Liver (tissue), 9 donors: ENCODE data around the gene CLPTM1L. TPM values are rescaled to one million over a fixed set of nuclear protein-coding genes. Genes with fewer than 3 reads are reported as not detected.

ENCODE experiments used
- DNase-seq: peaks from one replicate; pipeline ENCODE4 v3.0.0-alpha.2; 2017; ENCODE audit warnings: low spot score
- H3K27ac ChIP-seq, 2 donors: one replicate each; pipeline ENCODE4 v1.7.0; 2013; ENCODE audit warnings: inconsistent platforms in 2 of 2, low read length in 2 of 2, control low read depth in 1 of 2, low read depth in 1 of 2, mild to moderate bottlenecking in 1 of 2
- H3K27me3 ChIP-seq, 4 donors: one replicate each; pipeline versions ENCODE4 v1.6.1 to v1.7.0; 2013; ENCODE audit warnings: low read length in 3 of 4, inconsistent platforms in 1 of 4, mild to moderate bottlenecking in 1 of 4, moderate library complexity in 1 of 4; ENCODE audit not compliant: control insufficient read depth in 4 of 4, insufficient read depth in 4 of 4
- H3K36me3 ChIP-seq, 4 donors: one replicate each; pipeline versions ENCODE4 v1.6.1 to v1.7.0; 2013; ENCODE audit warnings: low read length in 3 of 4, mild to moderate bottlenecking in 3 of 4, low read depth in 1 of 4, moderate library complexity in 1 of 4; ENCODE audit not compliant: control insufficient read depth in 4 of 4, insufficient read depth in 3 of 4
- H3K4me1 ChIP-seq, 4 donors: one replicate each; pipeline versions ENCODE4 v1.6.1 to v1.7.0; 2013; ENCODE audit warnings: low read length in 3 of 4, mild to moderate bottlenecking in 3 of 4, moderate library complexity in 1 of 4; ENCODE audit not compliant: control insufficient read depth in 4 of 4, insufficient read depth in 4 of 4
- H3K4me3 ChIP-seq, 3 donors: one replicate each; pipeline versions ENCODE4 v1.6.1 to v1.7.0; 2013; ENCODE audit warnings: low read length in 3 of 3, control low read depth in 1 of 3, low read depth in 1 of 3, mild to moderate bottlenecking in 1 of 3
- H3K9ac ChIP-seq, 2 donors: one replicate each; pipeline ENCODE4 v1.7.0; 2013; ENCODE audit warnings: low read length in 2 of 2, mild to moderate bottlenecking in 2 of 2, moderate library complexity in 2 of 2, control low read depth in 1 of 2, low read depth in 1 of 2
- H3K9me3 ChIP-seq, 4 donors: one replicate each; pipeline versions ENCODE4 v1.6.1 to v1.7.0; 2013; ENCODE audit warnings: low read length in 3 of 4; ENCODE audit not compliant: control insufficient read depth in 4 of 4
- ATF3 ChIP-seq: IDR thresholded peaks from 2 replicates; pipeline ENCODE4 v1.6.1; 2016; ENCODE audit warnings: antibody characterized with exemption
- EGR1 ChIP-seq, 2 donors: IDR thresholded peaks; 2 replicates each; pipeline ENCODE4 v1.6.1; 2016 to 2018; ENCODE audit warnings: antibody characterized with exemption in 2 of 2, low read depth in 2 of 2
- FOXA1 ChIP-seq: IDR thresholded peaks from 2 replicates; pipeline ENCODE4 v1.6.1; 2016; ENCODE audit warnings: antibody characterized with exemption
- FOXA2 ChIP-seq: IDR thresholded peaks from 2 replicates; pipeline ENCODE4 v1.6.1; 2016; ENCODE audit warnings: antibody characterized with exemption
- GABPA ChIP-seq, 2 donors: IDR thresholded peaks in 1 of 2; conservative IDR thresholded peaks in 1 of 2; 2 replicates each; pipeline ENCODE4 v1.6.1; 2016; ENCODE audit warnings: antibody characterized with exemption in 2 of 2, mild to moderate bottlenecking in 1 of 2, moderate library complexity in 1 of 2
- HNF4A ChIP-seq, 2 donors: conservative IDR thresholded peaks; 2 replicates each; pipeline ENCODE4 v1.6.1; 2016; ENCODE audit warnings: antibody characterized with exemption in 2 of 2, mild to moderate bottlenecking in 2 of 2
- HNF4G ChIP-seq: IDR thresholded peaks from 2 replicates; pipeline ENCODE4 v1.6.1; 2016; ENCODE audit warnings: antibody characterized with exemption
- JUND ChIP-seq, 2 donors: IDR thresholded peaks; 2 replicates each; pipeline ENCODE4 v1.6.1; 2016; ENCODE audit warnings: antibody characterized with exemption in 2 of 2
- MAX ChIP-seq: IDR thresholded peaks from 2 replicates; pipeline ENCODE4 v1.6.1; 2016; ENCODE audit warnings: antibody characterized with exemption
- NR2F2 ChIP-seq: IDR thresholded peaks from 2 replicates; pipeline ENCODE4 v1.6.1; 2016; ENCODE audit warnings: antibody characterized with exemption
- RAD21 ChIP-seq, 2 donors: IDR thresholded peaks; 2 replicates each; pipeline ENCODE4 v1.6.1; 2016; ENCODE audit warnings: antibody characterized with exemption in 2 of 2, mild to moderate bottlenecking in 2 of 2
- REST ChIP-seq: IDR thresholded peaks from 2 replicates; pipeline ENCODE4 v1.6.1; 2016; ENCODE audit warnings: antibody characterized with exemption, mild to moderate bottlenecking
- RXRA ChIP-seq, 2 donors: IDR thresholded peaks; 2 replicates each; pipeline ENCODE4 v1.6.1; 2017 to 2018; ENCODE audit warnings: antibody characterized with exemption in 2 of 2, mild to moderate bottlenecking in 1 of 2
- SP1 ChIP-seq: IDR thresholded peaks from 2 replicates; pipeline ENCODE4 v1.6.1; 2018; ENCODE audit warnings: antibody characterized with exemption, mild to moderate bottlenecking
- TAF1 ChIP-seq: conservative IDR thresholded peaks from 2 replicates; pipeline ENCODE4 v1.6.1; 2016; ENCODE audit warnings: antibody characterized with exemption, mild to moderate bottlenecking
- YY1 ChIP-seq: IDR thresholded peaks from 2 replicates; pipeline ENCODE4 v1.6.1; 2016; ENCODE audit warnings: antibody characterized with exemption, mild to moderate bottlenecking
- ZBTB33 ChIP-seq: IDR thresholded peaks from 2 replicates; pipeline ENCODE4 v1.6.1; 2016; ENCODE audit warnings: antibody characterized with exemption
- WGBS: extraction: QIAGEN DNeasy Blood & Tissue Kit; methylation state at CpG from one replicate; pipeline ENCODE4 v1.1.7; 2013; 5-methylcytosine and 5-hydroxymethylcytosine counted together
- polyA plus RNA-seq, 2 donors: library from polyadenylated mRNA; stranded (reverse) in 1 of 2; unstranded in 1 of 2; fragments of 200-250 nt in 1 of 2; fragments of >200 nt in 1 of 2; fragmentation: Nextera tagmentation in 1 of 2; extraction: Ambion mirVana in 1 of 2; gene quantifications; one replicate each; pipeline versions ENCODE4 v1.2.1 to v1.2.3, GENCODE V29; 2013 to 2015
- total RNA-seq, 2 donors: library from RNA; depleted of rRNA; stranded (reverse); fragments of >200 nt; gene quantifications; one replicate each; pipeline ENCODE4 v1.2.3, GENCODE V29; 2014
- TF ChIP-seq, protein P1 (sequence below): fragments of 150-350 bp; IDR thresholded peaks from 2 replicates; pipeline ENCODE4 v1.5.1; 2017; ENCODE audit warnings: improper control_type of control experiment, low read depth, low read length; ENCODE audit not compliant: missing input control
- donor health status: healthy.
- donor health status: healthy.
- donor health status: healthy.
- donor health status: healthy.
- donor health status: healthy.

The CLPTM1L gene
- total and polyA plus RNA-seq, 4 donors: 69.2 to 255 (median 146) TPM

GRCh38 chr5:1358726-1359025 is 13.8 kb upstream of the CLPTM1L start:
- no peak for TF ChIP-seq FOXA2
- TF ChIP-seq RXRA (IDR thresholded peaks at IDR 0.05): no peak
- no peak for TF ChIP-seq ATF3
- TF ChIP-seq MAX: no peak
- TF ChIP-seq EGR1 (IDR thresholded peaks at IDR 0.05; ENCODE audit: low read depth in 2 of 2): no peak
- TF ChIP-seq HNF4A (conservative IDR thresholded peaks at IDR 0.05): no peak
- no peak for TF ChIP-seq HNF4G
- TF ChIP-seq GABPA (IDR thresholded peaks at IDR 0.05 in 1 of 2, conservative IDR thresholded peaks at IDR 0.05 in 1 of 2): no peak
- TF ChIP-seq ZBTB33: no peak
- Histone ChIP-seq H3K36me3 (no peaks in the 10 kb centered on the region), H3K27me3 (peaks cover 0 to 6% (median 3%) of the 10 kb centered on the region in 4 donors), H3K9me3 (no peaks in the 10 kb centered on the region), H3K9ac (no peak overlapping the region), H3K4me3 (no peak overlapping the region), H3K4me1 (no peaks in the 10 kb centered on the region), H3K27ac (no peak overlapping the region)
- 76% methylated on average over 10 of the region's 10 CpGs for WGBS
- DNase-seq: no peak

- Histone ChIP-seq H3K9me3 (no peaks in the 10 kb centered on the region), H3K36me3 (no peaks in the 10 kb centered on the region), H3K4me1 (no peaks in the 10 kb centered on the region), H3K27ac (no peak overlapping the region), H3K27me3 (peaks cover 0 to 6% (median 2%) of the 10 kb centered on the region in 4 donors), H3K9ac (no peak overlapping the region), H3K4me3 (no peak overlapping the region)
- 88% methylated on average over 25 of the region's 25 CpGs for WGBS
- TF ChIP-seq HNF4A (conservative IDR thresholded peaks at IDR 0.05) (no peak), GABPA (IDR thresholded peaks at IDR 0.05 in 1 of 2, conservative IDR thresholded peaks at IDR 0.05 in 1 of 2) (no peak), RXRA (IDR thresholded peaks at IDR 0.05) (no peak), REST (no peak), SP1 (no peak), EGR1 (IDR thresholded peaks at IDR 0.05; ENCODE audit: low read depth in 2 of 2) (no peak), TAF1 (no peak), ZBTB33 (no peak), RAD21 (IDR thresholded peaks at IDR 0.05) (no peak), FOXA2 (no peak), YY1 (no peak), FOXA1 (no peak), NR2F2 (no peak), HNF4G (no peak), ATF3 (no peak), MAX (no peak), JUND (IDR thresholded peaks at IDR 0.05) (no peak)
- TF ChIP-seq, protein P1, sequence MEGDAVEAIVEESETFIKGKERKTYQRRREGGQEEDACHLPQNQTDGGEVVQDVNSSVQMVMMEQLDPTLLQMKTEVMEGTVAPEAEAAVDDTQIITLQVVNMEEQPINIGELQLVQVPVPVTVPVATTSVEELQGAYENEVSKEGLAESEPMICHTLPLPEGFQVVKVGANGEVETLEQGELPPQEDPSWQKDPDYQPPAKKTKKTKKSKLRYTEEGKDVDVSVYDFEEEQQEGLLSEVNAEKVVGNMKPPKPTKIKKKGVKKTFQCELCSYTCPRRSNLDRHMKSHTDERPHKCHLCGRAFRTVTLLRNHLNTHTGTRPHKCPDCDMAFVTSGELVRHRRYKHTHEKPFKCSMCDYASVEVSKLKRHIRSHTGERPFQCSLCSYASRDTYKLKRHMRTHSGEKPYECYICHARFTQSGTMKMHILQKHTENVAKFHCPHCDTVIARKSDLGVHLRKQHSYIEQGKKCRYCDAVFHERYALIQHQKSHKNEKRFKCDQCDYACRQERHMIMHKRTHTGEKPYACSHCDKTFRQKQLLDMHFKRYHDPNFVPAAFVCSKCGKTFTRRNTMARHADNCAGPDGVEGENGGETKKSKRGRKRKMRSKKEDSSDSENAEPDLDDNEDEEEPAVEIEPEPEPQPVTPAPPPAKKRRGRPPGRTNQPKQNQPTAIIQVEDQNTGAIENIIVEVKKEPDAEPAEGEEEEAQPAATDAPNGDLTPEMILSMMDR: no peak
- DNase-seq: no peak
Measured at GRCh38 chr5:1357946-1358725, 13.2 kb upstream of the CLPTM1L start.
